PC-3 (cell line): Measurements from ENCODE around the gene HMCES. TPM values are rescaled to one million over a fixed set of nuclear protein-coding genes. Genes with fewer than 3 reads are reported as not detected.

ENCODE experiments used
- ATAC-seq: fragments of 200-7000 bp; cut with Tn5 transposase; 2 replicates; pipeline ENCODE4 v1.9.1; 2020; ENCODE audit warnings: mild to moderate bottlenecking, moderate library complexity
- BruUV-seq: library from RNA; stranded (reverse); fragments of 400-500 nt; replicated peaks from 2 replicates; lab custom pipeline; 2021; lab: Mats Ljungman, UMichigan
- CTCF ChIA-PET: fragments of 300-600 bp; sonication (Branson Sonifier 250); formaldehyde crosslinking; loops from one replicate; lab custom pipeline; 2022; ENCODE audit warnings: antibody characterized with exemption; lab: Charles Lee
- POLR2A ChIA-PET: fragments of 300-600 bp; sonication (Branson Sonifier 250); formaldehyde crosslinking; loops from one replicate; lab custom pipeline; 2022; ENCODE audit warnings: antibody characterized with exemption; ENCODE audit not compliant: unreplicated experiment; lab: Charles Lee
- DNase-seq: peaks from one replicate; pipeline ENCODE4 v3.0.0-alpha.2; 2015
- H2AFZ ChIP-seq: fragments of 300-600 bp; sonication (generic); 2 replicates; pipeline ENCODE4 v1.6.0; 2016; ENCODE audit warnings: antibody characterized with exemption, low read length
- H3F3A ChIP-seq: fragments of 300-600 bp; sonication (generic); one replicate; pipeline ENCODE4 v1.6.0; 2017; ENCODE audit warnings: antibody characterized with exemption, low read length, control low read depth, mild to moderate bottlenecking; ENCODE audit not compliant: unreplicated experiment
- H3K27ac ChIP-seq: fragments of 300-600 bp; sonication (generic); 2 replicates; pipeline ENCODE4 v1.5.1; 2016; ENCODE audit warnings: mild to moderate bottlenecking, low read length
- H3K27me3 ChIP-seq: fragments of 300-600 bp; sonication (generic); 2 replicates; pipeline ENCODE4 v1.6.1; 2016; ENCODE audit warnings: low read length, mixed read lengths
- H3K36me3 ChIP-seq: fragments of 300-600 bp; sonication (generic); 2 replicates; pipeline ENCODE4 v1.6.1; 2016; ENCODE audit warnings: low read depth, mixed run types, low read length, mixed read lengths
- H3K4me1 ChIP-seq: fragments of 300-600 bp; sonication (generic); 2 replicates; pipeline ENCODE4 v1.5.1; 2016; ENCODE audit warnings: low read length; ENCODE audit not compliant: insufficient read depth
- H3K4me2 ChIP-seq: fragments of 300-600 bp; sonication (generic); 2 replicates; pipeline ENCODE4 v1.6.0; 2016; ENCODE audit warnings: low read length
- H3K4me3 ChIP-seq: fragments of 300-600 bp; sonication (generic); 2 replicates; pipeline ENCODE4 v1.5.1; 2016; ENCODE audit warnings: mild to moderate bottlenecking, low read length, mixed read lengths
- H3K79me2 ChIP-seq: fragments of 300-600 bp; sonication (generic); 2 replicates; pipeline ENCODE4 v1.6.1; 2017; ENCODE audit warnings: low read length, mixed read lengths
- H3K9ac ChIP-seq: fragments of 300-600 bp; sonication (generic); 2 replicates; pipeline ENCODE4 v1.6.0; 2016; ENCODE audit warnings: mild to moderate bottlenecking, low read length
- H3K9me2 ChIP-seq: fragments of 300-600 bp; sonication (generic); replicated peaks from 2 replicates; pipeline ENCODE4 v1.6.1; 2016; ENCODE audit warnings: mixed run types, low read length, mixed read lengths
- H3K9me3 ChIP-seq: fragments of 300-600 bp; sonication (generic); 2 replicates; pipeline ENCODE4 v1.6.1; 2016; ENCODE audit warnings: low read length, mixed read lengths
- H4K20me1 ChIP-seq: fragments of 300-600 bp; sonication (generic); 2 replicates; pipeline ENCODE4 v1.6.1; 2016; ENCODE audit warnings: low read length, mixed read lengths
- CTCF ChIP-seq: fragments of 300-600 bp; sonication (generic); conservative IDR thresholded peaks from 2 replicates; pipeline ENCODE4 v1.5.1; 2017; ENCODE audit warnings: antibody characterized with exemption, low read depth, mild to moderate bottlenecking, low read length
- EZH2 ChIP-seq: fragments of 300-600 bp; sonication (generic); IDR thresholded peaks from one replicate; pipeline ENCODE4 v1.6.1; 2017; ENCODE audit warnings: antibody characterized with exemption, mild to moderate bottlenecking, low read length; ENCODE audit not compliant: unreplicated experiment
- EZH2phosphoT487 ChIP-seq: fragments of 300-600 bp; sonication (generic); IDR thresholded peaks from 2 replicates; pipeline ENCODE4 v1.6.1; 2018; ENCODE audit warnings: mild to moderate bottlenecking, antibody characterized with exemption, low read length, borderline replicate concordance
- intact Hi-C: fragments of 100-400 bp; cut with micrococcal nuclease; formaldehyde crosslinking; loops from 2 replicates; pipeline ENCODE4 v1.9.0; 2023
- total RNA-seq: library from RNA; depleted of rRNA; stranded (reverse); fragments of >200 nt; gene quantifications from 2 replicates; pipeline ENCODE4 v1.2.3, GENCODE V29; 2014

Gene HMCES
- total RNA-seq, 1 experiment from 2014 or later = 28.8 TPM

DNA sequence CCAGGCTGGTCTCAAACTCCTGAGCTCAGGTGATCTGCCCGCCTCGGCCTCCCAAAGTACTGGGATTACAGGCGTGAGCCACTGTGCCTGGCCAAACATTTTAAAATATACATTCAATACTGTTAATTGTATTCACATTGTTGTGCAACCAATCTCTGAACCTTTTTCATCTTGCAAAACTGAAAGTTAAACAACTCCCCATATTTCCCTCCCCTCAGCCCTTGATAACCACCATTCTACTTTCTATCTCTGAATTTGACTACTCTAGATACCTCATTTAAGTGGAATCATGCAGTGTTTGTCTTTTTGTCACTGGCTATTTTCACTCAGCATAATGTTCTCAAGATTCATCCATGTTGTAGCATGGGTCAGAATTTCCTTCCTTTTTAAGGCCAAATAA, 30.0 kb downstream of the HMCES start:
- Histone ChIP-seq H3K9me3 (no peaks in the 10 kb centered on the region), H3K27me3 (no peaks in the 10 kb centered on the region), H3K79me2 (no peaks in the 10 kb centered on the region), H3K36me3 (no peaks in the 10 kb centered on the region; the same call in 1 of the 2 replicates), H3K9ac (no peak overlapping the region), H3F3A (no peaks in the 10 kb centered on the region), H4K20me1 (no peaks in the 10 kb centered on the region), H3K9me2 (no peaks in the 10 kb centered on the region), H2AFZ (no peak overlapping the region), H3K4me1 (peaks cover 10% of the 10 kb centered on the region), H3K4me2 (no peak overlapping the region), H3K4me3 (no peak overlapping the region), H3K27ac (no peak overlapping the region)
- TF ChIP-seq EZH2 (no peak), CTCF (no peak), EZH2phosphoT487 (no peak)
- intact Hi-C loops = no loop called here
- DNase-seq (no peak), ATAC-seq (no peak)
- CTCF ChIA-PET = no interaction called here
- POLR2A ChIA-PET = no interaction called here
- no TSS peak for BruUV-seq

GRCh38 chr3:129310111-129311011, 31.7 kb downstream of the HMCES start:
- Histone ChIP-seq H3K27ac (no peak overlapping the region), H3K4me3 (no peak overlapping the region), H3K36me3 (no peaks in the 10 kb centered on the region), H2AFZ (no peak overlapping the region), H3K79me2 (peaks cover 4% of the 10 kb centered on the region), H4K20me1 (0 out of 2 replicates have a peak, but pooled peaks cover 3% of the 10 kb centered on the region), H3K9me2 (no peaks in the 10 kb centered on the region), H3K4me1 (peaks cover 10% of the 10 kb centered on the region), H3K9ac (no peak overlapping the region), H3K4me2 (no peak overlapping the region), H3F3A (peaks cover 5% of the 10 kb centered on the region), H3K27me3 (no peaks in the 10 kb centered on the region), H3K9me3 (no peaks in the 10 kb centered on the region)
- TF ChIP-seq CTCF (no peak), EZH2 (no peak), EZH2phosphoT487 (no peak)
- intact Hi-C loops = loop anchor here (5.0 kb wide), 1 partner anchor 33 kb away; the partner anchor contains the start of gene HMCES
- POLR2A ChIA-PET = interaction anchor here (0.5 kb wide), 1 partner anchor 23 kb away, joined by 4 read pairs; no protein-coding TSS in a partner anchor
- CTCF ChIA-PET = no interaction called here
- DNase-seq (peak; percentile 62), ATAC-seq (0 out of 2 replicates have a peak, but pooled peaks have one; percentile 4)
- no TSS peak for BruUV-seq
